Effector memory CD4-positive, alpha-beta T cell (primary cell): ENCODE data around the gene UNC13C.

ENCODE experiments used
- DNase-seq, 3 donors: peaks; one replicate each; pipeline ENCODE4 v3.0.0-alpha.2; 2020
- H3K27ac ChIP-seq: 2 replicates; pipeline ENCODE4 v1.7.0; 2013; ENCODE audit warnings: mild to moderate bottlenecking, low read length, moderate library complexity; ENCODE audit not compliant: insufficient read depth, poor library complexity, severe bottlenecking
- H3K27me3 ChIP-seq: replicated peaks from 2 replicates; pipeline ENCODE4 v1.7.0; 2013; ENCODE audit warnings: mild to moderate bottlenecking, low read length; ENCODE audit not compliant: insufficient read depth, control insufficient read depth, poor library complexity, severe bottlenecking
- H3K36me3 ChIP-seq: 2 replicates; pipeline ENCODE4 v1.7.0; 2013; ENCODE audit warnings: mild to moderate bottlenecking, low read length, moderate library complexity; ENCODE audit not compliant: control insufficient read depth, insufficient read depth
- H3K4me1 ChIP-seq: 2 replicates; pipeline ENCODE4 v1.7.0; 2013; ENCODE audit warnings: low read length, mild to moderate bottlenecking; ENCODE audit not compliant: control insufficient read depth, insufficient read depth, poor library complexity, severe bottlenecking
- H3K4me3 ChIP-seq: 2 replicates; pipeline ENCODE4 v1.7.0; 2013; ENCODE audit warnings: low read length, low read depth, mild to moderate bottlenecking; ENCODE audit not compliant: insufficient read depth, poor library complexity, severe bottlenecking
- H3K9me3 ChIP-seq: 2 replicates; pipeline ENCODE4 v1.7.0; 2013; ENCODE audit warnings: mild to moderate bottlenecking, low read length, moderate library complexity; ENCODE audit not compliant: control insufficient read depth

UNC13C gene

DNA sequence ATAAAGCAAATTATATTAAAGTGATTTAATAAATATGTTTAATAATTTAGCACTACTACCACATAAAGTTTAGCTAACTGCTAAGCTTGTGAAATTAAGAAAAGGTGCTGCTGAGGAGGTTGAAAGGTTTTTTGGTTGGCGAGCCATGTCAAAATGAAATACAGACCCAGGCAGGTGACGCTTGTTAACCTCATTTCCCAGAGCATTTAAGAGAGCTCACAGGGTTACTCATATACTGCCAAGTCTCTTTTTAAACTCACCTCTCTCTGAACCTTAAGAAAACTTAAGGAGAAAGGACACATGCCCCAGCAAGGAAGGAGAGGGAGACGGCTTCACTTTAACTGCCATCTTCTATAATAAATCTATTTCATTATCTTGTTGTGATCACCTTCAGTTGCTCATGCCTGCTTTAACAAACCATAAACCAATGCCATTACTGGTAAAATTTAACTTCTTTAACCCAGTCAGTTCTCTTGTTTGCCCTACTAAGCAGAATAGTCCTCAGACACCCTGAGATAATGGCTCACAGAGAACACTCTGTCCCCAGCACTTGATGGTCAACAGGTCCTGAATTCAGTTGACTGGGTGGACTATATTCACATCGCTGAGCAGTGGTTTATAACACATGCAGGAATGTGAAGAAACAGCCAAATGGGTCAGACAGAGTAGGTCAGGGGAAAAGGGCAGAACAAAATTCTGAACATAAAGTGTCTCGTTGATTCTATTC is 540.1 kb downstream of the UNC13C start:
- Histone ChIP-seq H3K9me3 (no peaks in the 10 kb centered on the region), H3K4me3 (no peak overlapping the region), H3K27me3 (no peaks in the 10 kb centered on the region), H3K4me1 (no peaks in the 10 kb centered on the region), H3K36me3 (no peaks in the 10 kb centered on the region), H3K27ac (no peak overlapping the region)
- DNase-seq, result no peak

DNA sequence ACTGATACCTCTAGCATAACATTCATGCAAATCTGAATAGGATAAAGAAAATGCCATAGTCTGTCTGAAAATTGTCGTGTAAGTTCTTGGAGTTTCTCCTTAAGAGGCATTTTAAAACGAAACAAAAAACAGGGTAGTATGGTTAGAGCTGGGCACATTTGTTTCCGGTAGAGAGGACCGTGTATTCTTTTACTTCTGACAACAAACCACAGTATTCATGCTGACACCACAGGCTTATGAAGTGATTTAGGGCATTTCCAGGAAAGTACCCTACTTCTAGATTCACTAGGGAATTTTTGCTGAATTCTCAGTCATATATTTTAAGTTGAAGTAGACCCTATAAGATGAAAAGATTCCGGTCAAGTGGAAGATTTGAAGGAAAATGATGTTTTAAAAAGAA is 541.3 kb downstream of the UNC13C start:
- H3K9me3 ChIP-seq, result no peaks in the 10 kb centered on the region
- no peak overlapping the region for H3K27ac ChIP-seq
- H3K27me3 ChIP-seq, result no peaks in the 10 kb centered on the region
- no peak for DNase-seq
- H3K4me3 ChIP-seq, result no peak overlapping the region
- H3K4me1 ChIP-seq, result no peaks in the 10 kb centered on the region
- no peaks in the 10 kb centered on the region for H3K36me3 ChIP-seq

GRCh38 chr15:54520616-54521015 is 542.4 kb downstream of the UNC13C start:
- no peak for DNase-seq
- Histone ChIP-seq H3K27ac (no peak overlapping the region), H3K36me3 (no peaks in the 10 kb centered on the region), H3K9me3 (no peaks in the 10 kb centered on the region), H3K27me3 (no peaks in the 10 kb centered on the region), H3K4me1 (no peaks in the 10 kb centered on the region), H3K4me3 (no peak overlapping the region)

DNA sequence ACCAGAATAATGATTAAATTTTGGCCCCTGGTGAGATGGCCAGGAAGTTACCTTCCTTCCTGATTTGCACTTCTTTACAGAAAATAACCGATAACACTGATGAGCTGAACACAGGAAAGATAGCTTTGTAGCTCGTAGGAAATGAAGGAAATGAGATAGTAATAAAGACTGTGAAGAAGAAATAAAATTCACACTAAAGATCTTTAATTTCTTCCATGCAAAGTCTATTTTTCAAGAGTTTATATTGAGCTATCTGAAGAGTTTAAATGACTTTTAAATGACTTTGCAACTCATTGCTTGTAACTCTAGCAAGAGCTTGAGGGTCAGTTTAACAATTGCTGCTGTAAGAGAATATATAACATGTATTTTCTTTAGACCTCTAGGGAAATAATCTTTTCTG is 543.0 kb downstream of the UNC13C start:
- Histone ChIP-seq H3K4me1 (no peaks in the 10 kb centered on the region), H3K27me3 (no peaks in the 10 kb centered on the region), H3K36me3 (no peaks in the 10 kb centered on the region), H3K4me3 (no peak overlapping the region), H3K27ac (no peak overlapping the region), H3K9me3 (no peaks in the 10 kb centered on the region)
- DNase-seq, result no peak

- no peak for DNase-seq
- Histone ChIP-seq H3K27me3 (no peaks in the 10 kb centered on the region), H3K4me1 (no peaks in the 10 kb centered on the region)
These were observed 549.8 kb downstream of the UNC13C start for GRCh38 chr15:54528021-54528420.

GRCh38 chr15:54540721-54541120 is 562.5 kb downstream of the UNC13C start:
- Histone ChIP-seq H3K4me1 (no peaks in the 10 kb centered on the region), H3K27me3 (no peaks in the 10 kb centered on the region), H3K4me3 (no peak overlapping the region), H3K27ac (no peak overlapping the region), H3K9me3 (no peaks in the 10 kb centered on the region), H3K36me3 (no peaks in the 10 kb centered on the region)
- DNase-seq, result no peak

More at GRCh38 chr15:54528021-54528420, 549.8 kb downstream of the UNC13C start:
- Histone ChIP-seq H3K27ac (no peak overlapping the region), H3K36me3 (no peaks in the 10 kb centered on the region), H3K9me3 (no peaks in the 10 kb centered on the region), H3K4me3 (no peak overlapping the region)

DNA sequence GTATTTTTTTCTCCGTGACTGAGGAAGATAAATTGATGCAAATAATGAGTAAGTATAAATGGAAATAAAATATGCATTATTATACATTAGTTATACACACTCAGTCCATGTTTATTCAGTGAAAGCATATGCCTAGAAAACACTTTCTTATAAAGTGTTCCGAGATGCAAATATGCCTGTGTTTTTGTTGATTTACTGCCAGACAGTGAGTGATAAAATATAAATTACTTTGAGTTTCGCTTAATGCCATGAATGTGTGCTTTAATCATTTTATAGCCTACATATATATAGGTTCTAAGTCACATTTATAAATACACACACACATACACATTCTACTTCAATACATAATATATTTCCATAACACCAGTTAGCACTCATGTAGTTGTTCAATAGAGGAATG is 569.2 kb downstream of the UNC13C start:
- H3K27me3 ChIP-seq, result no peaks in the 10 kb centered on the region
- no peaks in the 10 kb centered on the region for H3K36me3 ChIP-seq
- no peak overlapping the region for H3K4me3 ChIP-seq
- H3K4me1 ChIP-seq, result no peaks in the 10 kb centered on the region
- no peak overlapping the region for H3K27ac ChIP-seq
- no peaks in the 10 kb centered on the region for H3K9me3 ChIP-seq
- no peak for DNase-seq

DNA sequence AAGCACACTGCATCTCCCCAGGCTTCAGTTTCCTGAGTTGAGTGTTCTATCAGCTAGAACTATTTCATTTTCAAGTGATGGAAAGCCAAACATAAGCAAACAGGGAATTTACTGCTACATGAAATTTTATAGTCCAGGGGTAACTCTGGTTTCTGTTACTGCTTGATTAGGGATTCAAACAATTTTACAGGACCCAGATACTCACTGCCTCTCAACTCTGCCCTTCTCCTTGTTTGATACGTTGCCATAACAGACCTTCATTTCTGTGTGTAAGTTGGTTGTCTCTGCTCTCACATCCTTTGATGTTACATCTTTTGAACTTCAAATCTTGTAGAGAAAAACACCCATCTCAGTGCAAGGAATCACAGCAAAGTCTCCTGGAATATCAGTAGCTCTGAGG is 572.7 kb downstream of the UNC13C start:
- DNase-seq, result no peak
- no peaks in the 10 kb centered on the region for H3K27me3 ChIP-seq
- no peak overlapping the region for H3K27ac ChIP-seq
- no peaks in the 10 kb centered on the region for H3K4me1 ChIP-seq
- H3K4me3 ChIP-seq, result no peak overlapping the region
- no peaks in the 10 kb centered on the region for H3K9me3 ChIP-seq
- no peaks in the 10 kb centered on the region for H3K36me3 ChIP-seq

GRCh38 chr15:54556231-54556630 is 578.0 kb downstream of the UNC13C start:
- Histone ChIP-seq H3K4me3 (no peak overlapping the region), H3K36me3 (no peaks in the 10 kb centered on the region), H3K4me1 (no peaks in the 10 kb centered on the region), H3K27me3 (no peaks in the 10 kb centered on the region), H3K9me3 (no peaks in the 10 kb centered on the region), H3K27ac (no peak overlapping the region)
- DNase-seq, result no peak

- no peak overlapping the region for H3K4me3 ChIP-seq
- no peak for DNase-seq
- no peaks in the 10 kb centered on the region for H3K27me3 ChIP-seq
- no peaks in the 10 kb centered on the region for H3K4me1 ChIP-seq
- no peaks in the 10 kb centered on the region for H3K36me3 ChIP-seq
- H3K9me3 ChIP-seq, result no peaks in the 10 kb centered on the region
- H3K27ac ChIP-seq, result no peak overlapping the region
These were observed 581.3 kb downstream of the UNC13C start for GRCh38 chr15:54559405-54560069.
